Hepatocyte (in vitro differentiated cells): Measurements from ENCODE around the gene TXNRD2. TPM values are rescaled to one million over a fixed set of nuclear protein-coding genes. Genes with fewer than 3 reads are reported as not detected.

ENCODE experiments used
- DNase-seq: peaks from one replicate; pipeline ENCODE4 v3.0.0-alpha.2; 2016; ENCODE audit warnings: low spot score
- H2AFZ ChIP-seq: fragments of 200-600 bp; sonication (generic); 2 replicates; pipeline ENCODE4 v1.6.0; 2016; ENCODE audit warnings: antibody characterized with exemption, mild to moderate bottlenecking
- H3K27ac ChIP-seq: fragments of 200-600 bp; sonication (generic); 2 replicates; pipeline ENCODE4 v1.5.1; 2016; ENCODE audit warnings: mild to moderate bottlenecking
- H3K27me3 ChIP-seq: fragments of 200-600 bp; sonication (generic); 2 replicates; pipeline ENCODE4 v1.6.1; 2016
- H3K36me3 ChIP-seq: fragments of 200-600 bp; sonication (generic); replicated peaks from 2 replicates; pipeline ENCODE4 v1.5.1; 2016; ENCODE audit warnings: low read depth; ENCODE audit not compliant: insufficient read depth
- H3K4me1 ChIP-seq: fragments of 200-600 bp; sonication (generic); 2 replicates; pipeline ENCODE4 v1.5.1; 2016; ENCODE audit warnings: mild to moderate bottlenecking, moderate library complexity; ENCODE audit not compliant: insufficient read depth
- H3K4me2 ChIP-seq: fragments of 200-600 bp; sonication (generic); 2 replicates; pipeline ENCODE4 v1.6.0; 2016
- H3K4me3 ChIP-seq: fragments of 200-600 bp; sonication (generic); 2 replicates; pipeline ENCODE4 v1.5.1; 2016; ENCODE audit warnings: mild to moderate bottlenecking
- H3K79me2 ChIP-seq: fragments of 200-600 bp; sonication (generic); 2 replicates; pipeline ENCODE4 v1.6.0; 2017; ENCODE audit warnings: mild to moderate bottlenecking
- H3K9me2 ChIP-seq: fragments of 200-600 bp; sonication (generic); replicated peaks from 2 replicates; pipeline ENCODE4 v1.6.0; 2017; ENCODE audit warnings: mild to moderate bottlenecking; ENCODE audit not compliant: insufficient read depth
- H3K9me3 ChIP-seq: fragments of 200-600 bp; sonication (generic); 2 replicates; pipeline ENCODE4 v1.5.1; 2016; ENCODE audit warnings: low read depth, mild to moderate bottlenecking
- H4K20me1 ChIP-seq: fragments of 200-600 bp; sonication (generic); 2 replicates; pipeline ENCODE4 v1.6.0; 2016; ENCODE audit warnings: mild to moderate bottlenecking; ENCODE audit not compliant: insufficient read depth, poor library complexity, severe bottlenecking
- CTCF ChIP-seq: fragments of 200-600 bp; sonication (generic); IDR thresholded peaks from 2 replicates; pipeline ENCODE4 v1.5.1; 2016; ENCODE audit warnings: antibody characterized with exemption, mild to moderate bottlenecking; ENCODE audit not compliant: poor library complexity
- EZH2 ChIP-seq: fragments of 200-600 bp; sonication (generic); IDR thresholded peaks from 2 replicates; pipeline ENCODE4 v1.6.1; 2016; ENCODE audit warnings: antibody characterized with exemption, mild to moderate bottlenecking, borderline replicate concordance
- EZH2phosphoT487 ChIP-seq: fragments of 200-600 bp; sonication (generic); IDR thresholded peaks from one replicate; pipeline ENCODE4 v1.6.1; 2018; ENCODE audit warnings: antibody characterized with exemption, mild to moderate bottlenecking, low read depth, moderate library complexity; ENCODE audit not compliant: unreplicated experiment, severe bottlenecking
- WGBS: methylation state at CpG from one replicate; pipeline ENCODE4 v1.1.6; 2016; ENCODE audit warnings: low lambda C conversion rate; ENCODE audit errors: missing lambda C conversion rate; 5-methylcytosine and 5-hydroxymethylcytosine counted together
- polyA plus RNA-seq: library from polyadenylated mRNA; unstranded; fragments of >200 nt; fragmentation: Nextera tagmentation; extraction: Ambion mirVana; gene quantifications from 2 replicates; pipeline ENCODE4 v1.2.1, GENCODE V29; 2016
- total RNA-seq: library from RNA; depleted of rRNA; stranded (reverse); fragments of >200 nt; gene quantifications from 2 replicates; pipeline ENCODE4 v1.2.3, GENCODE V29; 2014

Gene TXNRD2
- total and polyA plus RNA-seq, 2 experiments from 2014 or later = 0.60 to 2.1 TPM

DNA sequence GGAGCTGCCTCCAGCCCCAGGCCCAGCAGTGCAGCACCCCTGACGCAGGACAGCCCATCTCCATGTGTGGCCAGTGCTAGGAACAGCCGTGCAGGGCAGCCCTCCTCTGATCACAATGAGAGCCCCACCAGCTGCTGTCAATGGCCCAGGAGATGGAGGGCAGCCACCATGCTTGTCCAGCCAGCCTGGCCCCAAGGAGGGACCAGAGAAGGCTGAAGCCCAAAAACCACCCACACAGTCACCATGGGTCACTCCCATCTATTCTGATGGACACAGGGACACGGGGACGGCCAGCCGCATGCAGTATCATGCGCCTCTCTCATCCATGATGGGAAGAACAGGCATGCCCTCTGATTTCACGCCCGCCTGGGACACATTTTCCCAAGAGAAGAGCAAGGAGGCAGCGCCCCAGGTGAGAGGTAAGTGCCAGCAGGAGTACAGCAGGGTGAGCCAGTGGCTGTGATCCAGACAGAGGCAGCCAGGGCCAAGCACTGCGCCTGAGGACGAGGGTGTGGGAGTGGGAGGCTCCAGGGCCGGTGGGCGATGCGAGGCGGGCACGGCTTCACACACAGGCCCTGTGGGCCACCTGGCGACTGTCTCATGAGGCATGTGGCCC, 53.4 kb downstream of the TXNRD2 start:
- no peak overlapping the region for H3K27ac ChIP-seq
- WGBS = 91% methylated on average over 17 of the region's 17 CpGs

DNA sequence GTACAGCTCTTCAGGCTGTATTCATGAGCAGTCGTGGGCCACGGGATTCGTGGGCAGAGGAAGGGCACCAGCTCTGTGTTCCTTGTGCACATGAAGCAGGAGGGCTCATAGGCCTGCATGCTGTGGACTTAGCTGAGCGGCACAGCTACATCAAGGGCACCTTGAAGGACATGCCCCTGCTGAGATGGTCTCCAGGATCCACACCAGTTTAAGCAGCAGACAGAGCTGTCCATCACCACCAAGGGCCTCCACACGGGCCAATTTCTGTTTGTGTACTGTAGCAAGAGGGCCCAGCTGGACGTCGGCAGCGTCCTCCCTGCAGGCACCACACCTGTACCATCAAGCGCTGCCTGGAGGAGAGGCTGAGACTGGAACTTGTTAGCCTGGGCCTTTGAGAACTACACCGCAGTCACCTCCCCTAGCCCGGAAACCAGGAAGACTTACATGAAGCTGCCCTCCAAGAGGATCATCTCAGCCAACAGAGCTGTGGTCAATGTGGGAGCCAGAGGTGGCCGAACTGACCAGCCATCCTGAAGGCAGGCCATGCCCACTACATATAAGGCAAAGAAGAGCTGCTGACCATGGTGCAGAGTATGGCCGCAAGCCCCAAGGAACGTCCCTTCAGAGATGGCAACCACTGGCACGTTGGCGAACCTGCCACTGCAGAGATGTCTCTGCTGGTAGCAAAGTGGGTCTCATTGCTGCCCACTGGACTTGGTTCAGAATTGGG, 54.2 kb downstream of the TXNRD2 start:
- Histone ChIP-seq H4K20me1 (no peaks in the 10 kb centered on the region), H3K79me2 (no peaks in the 10 kb centered on the region), H3K4me2 (no peak overlapping the region), H3K9me2 (no peaks in the 10 kb centered on the region), H2AFZ (no peak overlapping the region), H3K27ac (no peak overlapping the region), H3K27me3 (no peaks in the 10 kb centered on the region), H3K9me3 (no peaks in the 10 kb centered on the region), H3K4me1 (peaks cover 18% of the 10 kb centered on the region), H3K36me3 (no peaks in the 10 kb centered on the region), H3K4me3 (no peak overlapping the region)
- 89% methylated on average over 16 of the region's 16 CpGs for WGBS
- TF ChIP-seq CTCF (no peak), EZH2 (no peak), EZH2phosphoT487 (no peak)
- no peak for DNase-seq

More for the DNA sequence above, 53.4 kb downstream of the TXNRD2 start:
- Histone ChIP-seq H3K4me3 (no peak overlapping the region), H4K20me1 (no peaks in the 10 kb centered on the region), H3K4me1 (peaks cover 21% of the 10 kb centered on the region), H3K9me2 (no peaks in the 10 kb centered on the region), H2AFZ (no peak overlapping the region), H3K79me2 (no peaks in the 10 kb centered on the region), H3K36me3 (no peaks in the 10 kb centered on the region), H3K27me3 (no peaks in the 10 kb centered on the region), H3K9me3 (no peaks in the 10 kb centered on the region), H3K4me2 (no peak overlapping the region)
- no peak for TF ChIP-seq CTCF
- TF ChIP-seq EZH2 = no peak
- no peak for TF ChIP-seq EZH2phosphoT487
- no peak for DNase-seq

DNA sequence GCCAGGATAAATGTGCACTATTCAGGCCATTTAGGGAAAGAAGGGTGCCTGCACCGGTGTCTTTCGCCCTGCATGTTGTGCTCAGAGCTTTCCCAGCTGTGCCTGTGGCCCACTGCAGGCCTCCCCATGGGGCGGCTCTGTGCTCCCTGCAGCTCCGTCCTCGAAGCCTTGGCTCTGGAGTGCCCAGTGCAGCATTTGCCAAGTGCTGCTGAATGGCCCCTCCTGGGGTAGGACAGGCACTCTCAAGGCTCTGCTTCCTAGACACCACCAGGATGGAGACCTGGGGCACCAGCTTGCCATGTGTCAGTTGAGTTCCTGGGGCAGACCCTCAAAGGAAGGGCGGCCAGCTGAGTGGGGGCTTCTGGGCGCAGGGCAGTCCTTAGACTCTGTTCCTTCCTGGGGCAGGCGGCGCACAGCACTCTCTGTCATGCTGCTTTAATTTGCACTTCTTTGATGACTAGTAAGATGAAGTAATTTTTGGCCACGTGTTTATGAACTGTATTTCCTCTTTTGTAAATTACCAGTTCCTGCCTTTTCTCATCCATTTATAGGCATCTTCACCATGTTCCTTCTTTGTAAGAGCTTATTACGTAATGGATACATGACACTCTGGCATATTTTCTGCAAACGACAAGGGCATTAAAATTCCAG, 54.9 kb downstream of the TXNRD2 start:
- H3K4me3 ChIP-seq = no peak overlapping the region
- DNase-seq = no peak
- no peaks in the 10 kb centered on the region for H4K20me1 ChIP-seq
- peaks cover 16% of the 10 kb centered on the region for H3K4me1 ChIP-seq
- H3K9me3 ChIP-seq = no peaks in the 10 kb centered on the region
- no peaks in the 10 kb centered on the region for H3K27me3 ChIP-seq
- H3K27ac ChIP-seq = no peak overlapping the region
- WGBS = 75% methylated on average over 12 of the region's 12 CpGs
- no peaks in the 10 kb centered on the region for H3K36me3 ChIP-seq
- no peaks in the 10 kb centered on the region for H3K9me2 ChIP-seq
- no peak overlapping the region for H3K4me2 ChIP-seq
- no peak overlapping the region for H2AFZ ChIP-seq
- TF ChIP-seq CTCF (no peak), EZH2 (no peak), EZH2phosphoT487 (no peak)
- no peaks in the 10 kb centered on the region for H3K79me2 ChIP-seq
